Endothelial cell of umbilical vein (primary cell): Measurements from ENCODE around the gene METRN.

Source experiments
- GATA2 ChIP-seq: IDR thresholded peaks from 2 replicates; pipeline ENCODE4 v1.7.0; 2011; ENCODE audit warnings: low read depth, mild to moderate bottlenecking, moderate library complexity, mixed read lengths, low read length; ENCODE audit not compliant: insufficient read length, insufficient read depth
- POLR2A ChIP-seq: IDR thresholded peaks from 2 replicates; pipeline ENCODE4 v1.6.1; 2012; ENCODE audit warnings: low read depth, mild to moderate bottlenecking, control low read depth, low read length
- TF ChIP-seq, protein P1 (sequence below), 2 donors: IDR thresholded peaks; 1 replicate in 1 of 2; 2 replicates in 1 of 2; pipeline ENCODE4 v1.5.1; 2011; ENCODE audit warnings: low read length in 2 of 2, mild to moderate bottlenecking in 2 of 2, moderate library complexity in 2 of 2, control low read depth in 1 of 2, inconsistent platforms in 1 of 2, low read depth in 1 of 2; ENCODE audit not compliant: insufficient read depth in 1 of 2; ENCODE audit errors: extremely low read depth in 1 of 2

GRCh38 chr16:735982-736453, 21.1 kb downstream of the METRN start:
- TF ChIP-seq, protein P1, sequence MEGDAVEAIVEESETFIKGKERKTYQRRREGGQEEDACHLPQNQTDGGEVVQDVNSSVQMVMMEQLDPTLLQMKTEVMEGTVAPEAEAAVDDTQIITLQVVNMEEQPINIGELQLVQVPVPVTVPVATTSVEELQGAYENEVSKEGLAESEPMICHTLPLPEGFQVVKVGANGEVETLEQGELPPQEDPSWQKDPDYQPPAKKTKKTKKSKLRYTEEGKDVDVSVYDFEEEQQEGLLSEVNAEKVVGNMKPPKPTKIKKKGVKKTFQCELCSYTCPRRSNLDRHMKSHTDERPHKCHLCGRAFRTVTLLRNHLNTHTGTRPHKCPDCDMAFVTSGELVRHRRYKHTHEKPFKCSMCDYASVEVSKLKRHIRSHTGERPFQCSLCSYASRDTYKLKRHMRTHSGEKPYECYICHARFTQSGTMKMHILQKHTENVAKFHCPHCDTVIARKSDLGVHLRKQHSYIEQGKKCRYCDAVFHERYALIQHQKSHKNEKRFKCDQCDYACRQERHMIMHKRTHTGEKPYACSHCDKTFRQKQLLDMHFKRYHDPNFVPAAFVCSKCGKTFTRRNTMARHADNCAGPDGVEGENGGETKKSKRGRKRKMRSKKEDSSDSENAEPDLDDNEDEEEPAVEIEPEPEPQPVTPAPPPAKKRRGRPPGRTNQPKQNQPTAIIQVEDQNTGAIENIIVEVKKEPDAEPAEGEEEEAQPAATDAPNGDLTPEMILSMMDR (IDR thresholded peaks at IDR 0.05; ENCODE audit: extremely low read depth in 1 of 2, insufficient read depth in 1 of 2, low read depth in 1 of 2, low read length in 2 of 2), result no peak
- TF ChIP-seq POLR2A (no peak), GATA2 (no peak)
